ENCODE measurements around the gene ZW10. TPM values are rescaled to one million over a fixed set of nuclear protein-coding genes. Genes with fewer than 3 reads are reported as not detected.

Gene ZW10
- total and polyA plus RNA-seq, 2 of the 13 experiments (the other 11 are each of a cell fraction or from before 2014, with no cell fraction given) = 5.8 to 31.3 TPM

GRCh38 chr11:113773416-113774173 is at the start of gene ZW10 (continued):
- peak; percentile 70; the same call in 1 of the 2 replicates for TF ChIP-seq POGZ (CRISPR knock-in tag; IDR thresholded peaks at IDR 0.05)
- TF ChIP-seq ZNF382 (CRISPR knock-in tag; IDR thresholded peaks at IDR 0.05; ENCODE audit: borderline replicate concordance) = no peak
- TF ChIP-seq POLR2AphosphoS5 (IDR thresholded peaks at IDR 0.05; ENCODE audit: low read depth, low read length) = peak; percentile 87
- TF ChIP-seq ZZZ3 (CRISPR knock-in tag; IDR thresholded peaks at IDR 0.05; ENCODE audit: borderline replicate concordance) = peak; percentile 47; the same call in 1 of the 2 replicates
- TF ChIP-seq DNMT1 (CRISPR knock-in tag; IDR thresholded peaks at IDR 0.05) = no peak
- peak; percentile 67; the same call in 1 of the 2 replicates for TF ChIP-seq ZFP91 (CRISPR knock-in tag; IDR thresholded peaks at IDR 0.05; ENCODE audit: borderline replicate concordance)
- TF ChIP-seq HBP1 (CRISPR knock-in tag; IDR thresholded peaks at IDR 0.05; ENCODE audit: low read depth) = 0 out of 2 replicates have a peak, but pooled peaks have one; percentile 62
- peak; percentile 27; the same call in 1 of the 2 replicates for TF ChIP-seq SMAD3 (CRISPR knock-in tag; IDR thresholded peaks at IDR 0.05)
- TF ChIP-seq ISX (CRISPR knock-in tag; conservative IDR thresholded peaks at IDR 0.05) = no peak
- TF ChIP-seq PREB (CRISPR knock-in tag; IDR thresholded peaks at IDR 0.05) = no peak
- no peak; the same call in 1 of the 2 replicates for TF ChIP-seq IRX3 (CRISPR knock-in tag; IDR thresholded peaks at IDR 0.05; ENCODE audit: borderline replicate concordance, low read depth)
- no peak; the same call in 1 of the 2 replicates for TF ChIP-seq ZNF543 (CRISPR knock-in tag; IDR thresholded peaks at IDR 0.05)
- TF ChIP-seq IRF2 (CRISPR knock-in tag; IDR thresholded peaks at IDR 0.05) = peak; percentile 89
- TF ChIP-seq JARID2 (CRISPR knock-in tag; IDR thresholded peaks at IDR 0.05; ENCODE audit: insufficient replicate concordance) = no peak
- peak; percentile 62; the same call in 1 of the 2 replicates for TF ChIP-seq ZNF264 (CRISPR knock-in tag; IDR thresholded peaks at IDR 0.05)
- peak; percentile 47; the same call in 1 of the 2 replicates for TF ChIP-seq GFI1 (CRISPR knock-in tag; IDR thresholded peaks at IDR 0.05; ENCODE audit: borderline replicate concordance)
- no peak for TF ChIP-seq NCOA2 (CRISPR knock-in tag; IDR thresholded peaks at IDR 0.05)
- no peak for TF ChIP-seq DPF2 (CRISPR knock-in tag; IDR thresholded peaks at IDR 0.05; ENCODE audit: borderline replicate concordance, low read depth)
- no peak for TF ChIP-seq CREBL2 (CRISPR knock-in tag; IDR thresholded peaks at IDR 0.05; ENCODE audit: borderline replicate concordance)
- TF ChIP-seq CBX2 (IDR thresholded peaks at IDR 0.05; ENCODE audit: low read depth, low read length) = no peak
- no peak for TF ChIP-seq CBX2 (CRISPR knock-in tag; IDR thresholded peaks at IDR 0.05; ENCODE audit: low read depth)
- peak; percentile 92 for TF ChIP-seq E2F1 (CRISPR knock-in tag; IDR thresholded peaks at IDR 0.05)
- no peak for TF ChIP-seq RBM22 (optimal IDR thresholded peaks at IDR 0.05; ENCODE audit: low read length)
- no peak for TF ChIP-seq KDM1A (CRISPR knock-in tag; IDR thresholded peaks at IDR 0.05)
- TF ChIP-seq ZNF709 (CRISPR knock-in tag; IDR thresholded peaks at IDR 0.05) = peak; percentile 66; the same call in 1 of the 2 replicates

Data from HepG2 (cell line).